Heart left ventricle (tissue), 13 donors: ENCODE results near the gene SVEP1.
"Not testable (repeated sequence)": the region's sequence is repeated elsewhere in the genome, so short reads cannot be mapped to it uniquely, and the experiment has no call there.

Experiments
- CTCF ChIP-seq, 12 donors: fragments of 200-600 bp; sonication (generic) in 4 of 12; IDR thresholded peaks; one replicate each; pipeline versions ENCODE4 v1.5.0 to v1.8.0; 2018 to 2022; ENCODE audit warnings: antibody characterized with exemption in 12 of 12, mild to moderate bottlenecking in 5 of 12
- POLR2A ChIP-seq, 2 donors: fragments of 450-650 bp; IDR thresholded peaks; one replicate each; pipeline ENCODE4 v1.6.1; 2017; ENCODE audit warnings: antibody characterized with exemption in 2 of 2, mild to moderate bottlenecking in 2 of 2, moderate library complexity in 2 of 2
- donor health status: ischemic (EF 13 %, LVEDD 7.1; RV severe dilation, severe dysfunction).
- donor health status: DM: no; HTN: yes; CAD: no.
- donor health status: DM: no; HTN: no; CAD: no.
- donor health status: ischemic (EF 25% LVEDD 6.9; RV normal size, moderate dysfunction).
- donor health status: ischemic (EF 25% LVEDD 5.7; RV mildly dilated, moderate dysfunction).
- donor health status: ischemic (EF 35%, LVEDD 5.7; RV mildly dilated, moderate dysfunction).
- donor health status: nonischemic (EF 11% LVEDD 7.7; RV severe dilation, severe dysfunction).
- donor health status: DM: yes; HTN: yes; CAD: no.
- donor health status: PGD.
- donor health status: ischemic (EF 29% LVEDD 5.4; RV normal size, mild dysfunction).
- donor health status: nonischemic (EF 23%, LVEDD 6.1; RV moderate dilation, normal function).

DNA sequence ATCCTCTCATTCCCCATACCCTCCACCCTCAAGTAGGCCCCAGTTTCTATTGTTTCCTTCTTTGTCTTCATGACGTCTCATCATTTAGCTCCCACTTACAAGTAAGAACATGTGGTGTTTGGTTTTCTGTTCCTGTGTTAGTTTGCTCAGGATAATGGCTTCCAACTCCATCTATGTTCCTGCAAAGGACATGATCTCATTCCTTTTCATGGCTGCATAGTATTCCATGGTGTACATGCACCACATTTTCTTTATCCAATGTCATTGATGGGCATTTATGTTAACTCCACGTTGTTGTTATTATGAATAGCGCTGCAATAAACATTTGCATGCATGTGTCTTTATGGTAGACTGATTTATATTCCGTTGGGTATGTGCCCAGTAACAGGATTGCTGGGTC is 45.4 kb downstream of the SVEP1 start:
- TF ChIP-seq CTCF, POLR2A (IDR thresholded peaks at IDR 0.05): not testable (repeated sequence)
